HepG2 (cell line): ENCODE results near the gene ECHS1.

Experiments used
- ARID2 ChIP-seq: sonication (generic); formaldehyde crosslinking; IDR thresholded peaks from 2 replicates; pipeline ENCODE4 v1.8.1; 2022; ENCODE audit warnings: mild to moderate bottlenecking, missing genetic modification reagents, borderline replicate concordance
- DMAP1 ChIP-seq: IDR thresholded peaks from 2 replicates; pipeline ENCODE4 v1.6.1; 2016
- HOXA3 ChIP-seq: sonication (generic); formaldehyde crosslinking; IDR thresholded peaks from 2 replicates; pipeline ENCODE4 v1.5.0; 2020; ENCODE audit warnings: missing genetic modification reagents
- YY1 ChIP-seq: IDR thresholded peaks from 2 replicates; pipeline ENCODE4 v1.6.1; 2011; ENCODE audit warnings: low read length, low read depth, moderate library complexity, mild to moderate bottlenecking; ENCODE audit not compliant: insufficient read depth, insufficient replicate concordance
- TF ChIP-seq, protein P1 (sequence below): sonication (generic); formaldehyde crosslinking; IDR thresholded peaks from 2 replicates; pipeline ENCODE4 v1.5.0; 2020; ENCODE audit warnings: mild to moderate bottlenecking, missing genetic modification reagents, moderate library complexity
- TF ChIP-seq, protein P2 (sequence below): sonication (generic); formaldehyde crosslinking; IDR thresholded peaks from 2 replicates; pipeline ENCODE4 v1.9.0; 2021; ENCODE audit warnings: missing genetic modification reagents, borderline replicate concordance
- TF ChIP-seq, protein P3 (sequence below), 2 experiments: fragments of 450-650 bp in 1 of 2; sonication (generic) in 1 of 2; formaldehyde crosslinking in 1 of 2; IDR thresholded peaks; 2 replicates each; pipeline versions ENCODE4 v1.6.1 to v1.8.0; 2016 to 2022; ENCODE audit warnings: antibody characterized with exemption in 1 of 2, mild to moderate bottlenecking in 1 of 2, missing genetic modification reagents in 1 of 2

DNA sequence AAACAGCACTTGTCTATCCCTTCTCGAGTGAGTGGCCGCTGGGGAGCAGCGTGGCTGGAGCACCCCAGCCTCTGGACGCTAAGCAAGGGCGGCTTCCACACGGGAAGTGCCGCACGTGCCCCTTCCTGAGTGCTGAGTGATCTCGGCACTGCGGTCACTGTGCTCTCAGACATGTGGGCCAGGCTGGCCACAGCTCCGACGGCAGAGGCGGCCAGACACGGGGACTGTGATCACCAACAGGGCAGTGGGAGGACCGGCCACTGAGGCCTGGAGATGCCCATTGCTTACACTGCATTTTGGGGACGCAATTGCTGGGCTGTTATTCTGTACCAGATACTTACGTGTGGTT is 7.0 kb downstream of the ECHS1 start:
- TF ChIP-seq, protein P1, sequence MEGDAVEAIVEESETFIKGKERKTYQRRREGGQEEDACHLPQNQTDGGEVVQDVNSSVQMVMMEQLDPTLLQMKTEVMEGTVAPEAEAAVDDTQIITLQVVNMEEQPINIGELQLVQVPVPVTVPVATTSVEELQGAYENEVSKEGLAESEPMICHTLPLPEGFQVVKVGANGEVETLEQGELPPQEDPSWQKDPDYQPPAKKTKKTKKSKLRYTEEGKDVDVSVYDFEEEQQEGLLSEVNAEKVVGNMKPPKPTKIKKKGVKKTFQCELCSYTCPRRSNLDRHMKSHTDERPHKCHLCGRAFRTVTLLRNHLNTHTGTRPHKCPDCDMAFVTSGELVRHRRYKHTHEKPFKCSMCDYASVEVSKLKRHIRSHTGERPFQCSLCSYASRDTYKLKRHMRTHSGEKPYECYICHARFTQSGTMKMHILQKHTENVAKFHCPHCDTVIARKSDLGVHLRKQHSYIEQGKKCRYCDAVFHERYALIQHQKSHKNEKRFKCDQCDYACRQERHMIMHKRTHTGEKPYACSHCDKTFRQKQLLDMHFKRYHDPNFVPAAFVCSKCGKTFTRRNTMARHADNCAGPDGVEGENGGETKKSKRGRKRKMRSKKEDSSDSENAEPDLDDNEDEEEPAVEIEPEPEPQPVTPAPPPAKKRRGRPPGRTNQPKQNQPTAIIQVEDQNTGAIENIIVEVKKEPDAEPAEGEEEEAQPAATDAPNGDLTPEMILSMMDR (CRISPR knock-in tag), result no peak
- TF ChIP-seq, protein P2, sequence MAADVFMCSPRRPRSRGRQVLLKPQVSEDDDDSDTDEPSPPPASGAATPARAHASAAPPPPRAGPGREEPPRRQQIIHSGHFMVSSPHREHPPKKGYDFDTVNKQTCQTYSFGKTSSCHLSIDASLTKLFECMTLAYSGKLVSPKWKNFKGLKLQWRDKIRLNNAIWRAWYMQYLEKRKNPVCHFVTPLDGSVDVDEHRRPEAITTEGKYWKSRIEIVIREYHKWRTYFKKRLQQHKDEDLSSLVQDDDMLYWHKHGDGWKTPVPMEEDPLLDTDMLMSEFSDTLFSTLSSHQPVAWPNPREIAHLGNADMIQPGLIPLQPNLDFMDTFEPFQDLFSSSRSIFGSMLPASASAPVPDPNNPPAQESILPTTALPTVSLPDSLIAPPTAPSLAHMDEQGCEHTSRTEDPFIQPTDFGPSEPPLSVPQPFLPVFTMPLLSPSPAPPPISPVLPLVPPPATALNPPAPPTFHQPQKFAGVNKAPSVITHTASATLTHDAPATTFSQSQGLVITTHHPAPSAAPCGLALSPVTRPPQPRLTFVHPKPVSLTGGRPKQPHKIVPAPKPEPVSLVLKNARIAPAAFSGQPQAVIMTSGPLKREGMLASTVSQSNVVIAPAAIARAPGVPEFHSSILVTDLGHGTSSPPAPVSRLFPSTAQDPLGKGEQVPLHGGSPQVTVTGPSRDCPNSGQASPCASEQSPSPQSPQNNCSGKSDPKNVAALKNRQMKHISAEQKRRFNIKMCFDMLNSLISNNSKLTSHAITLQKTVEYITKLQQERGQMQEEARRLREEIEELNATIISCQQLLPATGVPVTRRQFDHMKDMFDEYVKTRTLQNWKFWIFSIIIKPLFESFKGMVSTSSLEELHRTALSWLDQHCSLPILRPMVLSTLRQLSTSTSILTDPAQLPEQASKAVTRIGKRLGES (CRISPR knock-in tag), result no peak
- TF ChIP-seq ARID2 (no peak), YY1 (no peak), HOXA3 (CRISPR knock-in tag) (no peak), DMAP1 (CRISPR knock-in tag) (no peak)
- TF ChIP-seq, protein P3, sequence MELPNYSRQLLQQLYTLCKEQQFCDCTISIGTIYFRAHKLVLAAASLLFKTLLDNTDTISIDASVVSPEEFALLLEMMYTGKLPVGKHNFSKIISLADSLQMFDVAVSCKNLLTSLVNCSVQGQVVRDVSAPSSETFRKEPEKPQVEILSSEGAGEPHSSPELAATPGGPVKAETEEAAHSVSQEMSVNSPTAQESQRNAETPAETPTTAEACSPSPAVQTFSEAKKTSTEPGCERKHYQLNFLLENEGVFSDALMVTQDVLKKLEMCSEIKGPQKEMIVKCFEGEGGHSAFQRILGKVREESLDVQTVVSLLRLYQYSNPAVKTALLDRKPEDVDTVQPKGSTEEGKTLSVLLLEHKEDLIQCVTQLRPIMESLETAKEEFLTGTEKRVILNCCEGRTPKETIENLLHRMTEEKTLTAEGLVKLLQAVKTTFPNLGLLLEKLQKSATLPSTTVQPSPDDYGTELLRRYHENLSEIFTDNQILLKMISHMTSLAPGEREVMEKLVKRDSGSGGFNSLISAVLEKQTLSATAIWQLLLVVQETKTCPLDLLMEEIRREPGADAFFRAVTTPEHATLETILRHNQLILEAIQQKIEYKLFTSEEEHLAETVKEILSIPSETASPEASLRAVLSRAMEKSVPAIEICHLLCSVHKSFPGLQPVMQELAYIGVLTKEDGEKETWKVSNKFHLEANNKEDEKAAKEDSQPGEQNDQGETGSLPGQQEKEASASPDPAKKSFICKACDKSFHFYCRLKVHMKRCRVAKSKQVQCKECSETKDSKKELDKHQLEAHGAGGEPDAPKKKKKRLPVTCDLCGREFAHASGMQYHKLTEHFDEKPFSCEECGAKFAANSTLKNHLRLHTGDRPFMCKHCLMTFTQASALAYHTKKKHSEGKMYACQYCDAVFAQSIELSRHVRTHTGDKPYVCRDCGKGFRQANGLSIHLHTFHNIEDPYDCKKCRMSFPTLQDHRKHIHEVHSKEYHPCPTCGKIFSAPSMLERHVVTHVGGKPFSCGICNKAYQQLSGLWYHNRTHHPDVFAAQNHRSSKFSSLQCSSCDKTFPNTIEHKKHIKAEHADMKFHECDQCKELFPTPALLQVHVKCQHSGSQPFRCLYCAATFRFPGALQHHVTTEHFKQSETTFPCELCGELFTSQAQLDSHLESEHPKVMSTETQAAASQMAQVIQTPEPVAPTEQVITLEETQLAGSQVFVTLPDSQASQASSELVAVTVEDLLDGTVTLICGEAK (IDR thresholded peaks at IDR 0.05), result no peak
- TF ChIP-seq, protein P3 (CRISPR knock-in tag; IDR thresholded peaks at IDR 0.05), result no peak
